SK-N-SH treated with all-trans-retinoic acid at 6 μM for 48 hours (cell line): Measurements from ENCODE around the gene MEG3.

ENCODE experiments used
- CREB5 ChIP-seq: fragments of 250-450 bp; sonication (Bioruptor Pico); IDR thresholded peaks from 2 replicates; pipeline ENCODE4 v1.5.1; 2020; ENCODE audit warnings: low read depth, mild to moderate bottlenecking, moderate library complexity
- CSDC2 ChIP-seq: fragments of 250-450 bp; sonication (Bioruptor Pico); IDR thresholded peaks from 2 replicates; pipeline ENCODE4 v1.5.0; 2020; ENCODE audit warnings: mild to moderate bottlenecking, moderate library complexity
- ISL1 ChIP-seq: fragments of 250-450 bp; sonication (Bioruptor Pico); IDR thresholded peaks from 2 replicates; pipeline ENCODE4 v2.1.2; 2022; ENCODE audit warnings: mild to moderate bottlenecking, moderate library complexity
- OSR1 ChIP-seq: fragments of 250-450 bp; sonication (Bioruptor Pico); IDR thresholded peaks from 2 replicates; pipeline ENCODE4 v1.8.0; 2022; ENCODE audit warnings: moderate library complexity, mild to moderate bottlenecking, inconsistent platforms
- PATZ1 ChIP-seq: fragments of 250-450 bp; sonication (Bioruptor Pico); IDR thresholded peaks from 2 replicates; pipeline ENCODE4 v1.8.0; 2020; ENCODE audit warnings: mild to moderate bottlenecking, moderate library complexity, borderline replicate concordance
- POU6F1 ChIP-seq: fragments of 250-450 bp; sonication (Bioruptor Pico); IDR thresholded peaks from 2 replicates; pipeline ENCODE4 v1.8.0; 2021; ENCODE audit warnings: low read depth, mild to moderate bottlenecking, moderate library complexity, borderline replicate concordance
- RARB ChIP-seq: fragments of 250-450 bp; sonication (Bioruptor Pico); IDR thresholded peaks from 2 replicates; pipeline ENCODE4 v1.8.0; 2021; ENCODE audit warnings: mild to moderate bottlenecking, moderate library complexity
- SNAI2 ChIP-seq: fragments of 250-450 bp; sonication (Bioruptor Pico); IDR thresholded peaks from 2 replicates; pipeline ENCODE4 v1.5.0; 2020; ENCODE audit warnings: mild to moderate bottlenecking, moderate library complexity
- TOX ChIP-seq: fragments of 250-450 bp; sonication (Bioruptor Pico); IDR thresholded peaks from 2 replicates; pipeline ENCODE4 v1.8.0; 2021; ENCODE audit warnings: mild to moderate bottlenecking, moderate library complexity, borderline replicate concordance
- ZC3H10 ChIP-seq: fragments of 250-450 bp; sonication (Bioruptor Pico); IDR thresholded peaks from 2 replicates; pipeline ENCODE4 v1.5.1; 2021; ENCODE audit warnings: mild to moderate bottlenecking, moderate library complexity
- ZFP3 ChIP-seq: fragments of 250-450 bp; sonication (Bioruptor Pico); IDR thresholded peaks from 2 replicates; pipeline ENCODE4 v1.5.0; 2020; ENCODE audit warnings: mild to moderate bottlenecking, moderate library complexity
- ZFP30 ChIP-seq: fragments of 450-650 bp; formaldehyde crosslinking; IDR thresholded peaks from 2 replicates; pipeline ENCODE4 v1.5.0; 2022; ENCODE audit warnings: mild to moderate bottlenecking, moderate library complexity
- ZNF565 ChIP-seq: fragments of 450-650 bp; formaldehyde crosslinking; conservative IDR thresholded peaks from 2 replicates; pipeline ENCODE4 v1.5.0; 2020; ENCODE audit warnings: low read depth, mild to moderate bottlenecking, moderate library complexity
- ZNF8 ChIP-seq: fragments of 450-650 bp; formaldehyde crosslinking; IDR thresholded peaks from 2 replicates; pipeline ENCODE4 v1.5.0; 2020; ENCODE audit warnings: mild to moderate bottlenecking, moderate library complexity

- TF ChIP-seq OSR1 (CRISPR knock-in tag) (no peak), ZC3H10 (CRISPR knock-in tag) (no peak), CREB5 (CRISPR knock-in tag) (no peak), CSDC2 (no peak), RARB (CRISPR knock-in tag) (no peak), ISL1 (no peak), PATZ1 (CRISPR knock-in tag) (no peak), ZNF8 (CRISPR knock-in tag) (no peak), ZFP3 (no peak), ZNF565 (CRISPR knock-in tag) (no peak), TOX (CRISPR knock-in tag) (no peak), SNAI2 (no peak), POU6F1 (CRISPR knock-in tag) (no peak), ZFP30 (CRISPR knock-in tag) (no peak)
Measured at GRCh38 chr14:100899884-100900771, 74.2 kb downstream of the MEG3 start.
